DMS114 treated with DMSO at 0.1 percent for 48 hours (cell line): Measurements from ENCODE around the gene PEF1.

ENCODE experiments used
- DNase-seq: peaks from one replicate; lab custom pipeline; 2025; ENCODE audit not compliant: unreplicated experiment; lab: John Stamatoyannopoulos, UW

Gene PEF1

GRCh38 chr1:31644560-31645273 lies at the start of gene PEF1:
PEF1 (minus strand) TSS chr1:31644876; CDS start chr1:31644864, 12 bp downstream.
- DNase-seq = peak; percentile 100

- no peak for DNase-seq
These were observed 48.6 kb upstream of the PEF1 start for GRCh38 chr1:31693231-31693630.

GRCh38 chr1:31691951-31692350 lies 47.3 kb upstream of the PEF1 start:
- no peak for DNase-seq

- no peak for DNase-seq
These were observed 46.8 kb upstream of the PEF1 start for GRCh38 chr1:31691446-31691845.

GRCh38 chr1:31690921-31691320 lies 46.2 kb upstream of the PEF1 start:
- no peak for DNase-seq

GRCh38 chr1:31689854-31690253 lies 45.2 kb upstream of the PEF1 start:
- no peak for DNase-seq

- no peak for DNase-seq
These were observed 44.7 kb upstream of the PEF1 start for GRCh38 chr1:31689379-31689778.

GRCh38 chr1:31688233-31688918 lies 43.7 kb upstream of the PEF1 start:
- no peak for DNase-seq

- no peak for DNase-seq
These were observed 42.9 kb upstream of the PEF1 start for GRCh38 chr1:31687601-31688000.

- DNase-seq = no peak
These were observed 41.1 kb upstream of the PEF1 start for GRCh38 chr1:31685795-31686194.

- DNase-seq = no peak
These were observed 39.3 kb upstream of the PEF1 start for GRCh38 chr1:31683997-31684396.

- no peak for DNase-seq
These were observed 36.7 kb upstream of the PEF1 start for GRCh38 chr1:31681415-31681814.

- no peak for DNase-seq
These were observed 35.1 kb upstream of the PEF1 start for GRCh38 chr1:31679676-31680230.

GRCh38 chr1:31679091-31679490 lies 34.4 kb upstream of the PEF1 start:
- no peak for DNase-seq

GRCh38 chr1:31678681-31679080 lies 34.0 kb upstream of the PEF1 start:
- no peak for DNase-seq

GRCh38 chr1:31677949-31678348 lies 33.3 kb upstream of the PEF1 start:
- DNase-seq = no peak

GRCh38 chr1:31677401-31677800 lies 32.7 kb upstream of the PEF1 start:
- no peak for DNase-seq

GRCh38 chr1:31675756-31676155 lies 31.1 kb upstream of the PEF1 start:
- DNase-seq = no peak

- no peak for DNase-seq
These were observed 30.5 kb upstream of the PEF1 start for GRCh38 chr1:31675161-31675560.

GRCh38 chr1:31674626-31675025 lies 29.9 kb upstream of the PEF1 start:
- DNase-seq = no peak

GRCh38 chr1:31673433-31673832 lies 28.8 kb upstream of the PEF1 start:
- DNase-seq = no peak

- DNase-seq = no peak
These were observed 28.3 kb upstream of the PEF1 start for GRCh38 chr1:31672986-31673385.
